Activated CD8-positive, alpha-beta memory T cell treated with anti-CD3 and anti-CD28 coated beads, Interleukin-2, amount 50 U/mL, for 1 hour (primary cell): ENCODE data around the gene ETNPPL.

Experiments used
- DNase-seq: peaks from one replicate; pipeline ENCODE4 v3.0.0-alpha.2; 2020; ENCODE audit errors: extremely low read depth

The ETNPPL gene

DNA sequence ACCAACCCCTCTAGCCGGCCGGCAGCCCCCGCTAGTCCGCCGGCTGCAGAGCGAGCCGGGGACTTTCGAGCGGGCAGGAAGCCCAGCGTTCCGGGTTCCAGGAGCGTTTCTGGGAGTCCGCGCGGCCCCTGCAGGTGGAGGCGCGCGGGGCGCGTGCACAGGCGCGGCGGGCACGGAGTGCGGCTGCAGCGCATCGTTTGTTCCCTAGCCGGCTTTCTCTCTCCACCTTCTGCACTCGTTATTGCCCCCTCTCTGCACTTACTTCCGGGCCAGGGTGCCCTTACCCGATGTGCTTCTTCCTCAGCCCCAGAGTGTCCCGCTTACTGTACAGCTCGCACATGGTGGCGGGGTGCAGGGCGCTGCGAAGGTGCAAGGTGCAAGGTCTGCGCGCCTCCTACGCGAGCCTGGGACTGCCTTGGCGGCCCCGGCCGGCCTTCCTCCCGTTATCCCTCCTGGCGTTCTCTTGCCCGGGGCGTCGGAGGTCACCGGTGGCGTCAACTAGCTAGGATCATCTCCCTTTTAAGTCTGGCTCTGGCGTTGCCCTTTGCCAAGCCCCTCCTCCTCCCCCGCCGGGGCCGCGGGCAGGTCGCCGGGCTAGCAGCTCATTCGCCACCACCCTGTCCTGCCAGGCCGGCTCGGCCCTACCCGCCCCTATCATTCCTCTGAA, at the start of gene ETNPPL:
Gene ETNPPL (minus strand): TSS at position 495 of the 667 bp plus-strand sequence. CDS start 155 bp downstream, at position 340.
- DNase-seq, result no peak

DNA sequence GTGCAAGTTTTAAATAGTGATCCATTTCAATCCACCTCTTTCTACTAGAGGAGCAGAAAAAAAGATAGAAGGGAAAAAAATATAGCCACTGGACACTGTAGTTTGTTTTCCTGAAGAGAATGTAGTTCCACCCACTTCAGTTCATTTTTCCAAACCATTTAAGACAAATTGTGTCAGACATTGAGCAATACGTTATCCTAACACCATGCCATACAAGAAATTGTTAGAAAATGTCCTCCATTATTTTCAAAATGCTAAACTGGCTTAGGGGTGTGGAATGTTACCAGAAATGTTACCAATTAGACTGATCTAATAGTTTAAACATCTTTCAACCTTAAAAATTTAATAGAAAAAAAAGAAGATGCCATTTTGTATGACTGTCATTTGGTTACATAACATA, 48.6 kb upstream of the ETNPPL start:
- no peak for DNase-seq

DNA sequence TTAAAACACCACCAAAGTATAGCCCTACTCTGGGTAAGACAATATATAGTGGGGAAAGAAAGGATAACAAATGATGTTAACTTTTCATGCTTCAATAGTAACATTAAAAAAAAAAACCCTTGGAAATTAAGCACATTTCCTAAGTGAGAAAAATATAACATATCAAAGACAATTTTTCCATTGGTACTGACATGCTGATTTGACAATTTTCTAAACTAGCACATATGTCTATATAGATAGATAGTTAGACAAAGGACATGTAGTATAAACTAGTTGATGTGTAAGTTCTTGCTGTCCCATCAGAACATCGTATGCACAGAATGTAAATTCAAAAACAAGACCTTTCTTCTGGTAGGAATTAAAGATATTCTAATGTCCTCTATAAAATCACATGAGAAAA, 47.2 kb upstream of the ETNPPL start:
- DNase-seq, result no peak

DNA sequence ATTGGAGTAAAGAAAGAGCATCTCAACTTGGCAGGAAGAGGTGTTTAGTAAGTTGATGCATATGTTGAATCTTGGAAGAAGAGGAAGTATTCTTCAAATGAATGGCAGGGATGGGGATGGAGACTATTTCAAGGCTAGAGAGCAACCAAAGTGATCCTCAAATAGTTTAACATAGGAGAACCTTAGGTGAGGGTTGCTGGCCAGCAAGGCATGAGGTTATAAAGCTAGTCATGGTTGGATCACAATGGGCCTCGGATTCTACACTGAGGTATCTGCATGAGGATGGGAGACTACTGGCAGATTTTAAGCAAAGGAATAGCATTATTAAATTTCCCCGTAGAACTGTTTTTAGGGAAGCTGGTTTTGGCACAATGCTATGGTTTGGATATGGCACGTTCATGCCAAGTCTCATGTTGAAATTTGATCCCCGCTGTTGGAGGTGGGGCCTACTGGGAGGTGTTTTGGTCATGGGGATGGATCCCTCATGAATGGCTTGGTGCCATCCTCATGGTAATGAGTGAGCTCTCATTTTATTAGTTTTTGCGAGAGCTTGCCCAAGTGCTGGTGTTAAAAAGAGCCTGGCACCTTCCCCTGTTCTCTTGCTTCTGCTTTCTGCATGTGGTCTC, 41.9 kb upstream of the ETNPPL start:
- no peak for DNase-seq

DNA sequence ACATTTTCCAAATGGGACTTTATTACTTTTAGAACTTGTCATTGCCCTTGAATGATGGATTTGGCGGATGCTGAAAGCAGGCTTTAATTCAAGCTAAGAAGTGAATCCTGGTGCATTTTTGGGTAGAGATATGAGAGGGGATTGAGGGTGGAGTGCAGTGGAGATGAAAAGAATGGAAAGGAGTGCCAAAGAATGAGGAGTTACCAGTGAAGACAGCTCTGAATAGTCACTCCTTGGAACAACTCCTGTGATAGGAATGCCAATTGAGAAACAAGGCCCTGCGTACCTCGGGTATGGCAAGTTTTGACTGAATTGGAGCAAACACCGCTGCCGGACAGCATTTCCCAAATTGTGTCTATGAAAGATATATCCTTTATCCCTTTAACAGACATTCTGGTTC, 36.5 kb upstream of the ETNPPL start:
- no peak for DNase-seq

DNA sequence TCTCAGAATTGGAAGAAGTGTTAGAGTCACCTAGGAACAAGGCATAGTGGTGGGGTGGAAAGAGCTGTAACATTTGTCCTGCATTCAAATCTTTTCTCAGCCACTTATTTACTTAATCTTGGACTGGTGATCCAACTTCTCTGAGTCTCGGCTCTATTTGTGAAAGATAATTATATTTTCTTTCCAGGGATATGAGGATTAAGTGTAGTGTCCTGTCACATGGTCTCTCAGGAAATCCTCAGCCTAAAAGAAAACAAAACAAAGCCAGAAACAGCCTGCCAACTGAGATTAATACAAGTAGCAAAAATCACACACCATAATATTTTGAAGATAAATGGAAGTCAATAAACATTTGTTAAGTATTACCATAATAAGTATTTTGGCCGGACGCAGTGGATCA, 33.3 kb upstream of the ETNPPL start:
- no peak for DNase-seq

DNA sequence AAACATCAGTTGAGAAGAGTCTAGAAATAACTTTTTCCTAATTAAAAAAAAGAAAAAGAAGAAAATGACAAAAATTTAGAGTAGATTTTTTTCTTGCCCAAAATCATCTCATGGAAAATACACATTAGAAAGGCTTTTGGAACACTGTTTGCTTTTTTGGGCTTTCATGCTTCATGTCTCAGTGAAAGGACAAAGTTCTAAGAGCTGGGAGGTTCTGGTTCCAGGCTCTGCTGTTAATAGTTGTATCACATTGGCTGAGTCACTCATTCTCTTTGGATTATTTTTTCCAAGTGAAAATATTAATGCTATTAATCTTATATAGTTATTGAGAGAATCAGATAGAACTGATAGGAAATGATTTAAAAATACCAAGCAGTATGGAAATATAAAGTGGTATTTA, 32.9 kb upstream of the ETNPPL start:
- no peak for DNase-seq

DNA sequence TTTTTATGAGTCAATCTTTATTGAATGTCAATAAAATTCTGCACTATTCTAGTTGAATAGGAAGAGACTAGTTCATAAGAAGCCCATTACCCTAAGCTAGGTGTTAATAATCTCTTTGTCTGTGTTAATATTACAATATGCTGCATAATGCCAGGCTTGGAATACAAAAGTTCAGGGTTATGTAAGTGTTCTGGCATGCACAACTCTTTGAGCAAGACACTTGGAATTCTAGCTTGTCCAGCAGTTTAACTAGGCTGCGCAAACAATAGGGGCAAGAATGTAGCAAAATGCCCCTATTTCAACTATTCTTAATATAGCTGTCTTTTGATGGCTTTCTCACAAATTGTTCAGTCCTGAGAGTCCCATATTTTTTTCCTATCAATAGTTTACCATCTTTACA, 31.3 kb upstream of the ETNPPL start:
- no peak for DNase-seq

DNA sequence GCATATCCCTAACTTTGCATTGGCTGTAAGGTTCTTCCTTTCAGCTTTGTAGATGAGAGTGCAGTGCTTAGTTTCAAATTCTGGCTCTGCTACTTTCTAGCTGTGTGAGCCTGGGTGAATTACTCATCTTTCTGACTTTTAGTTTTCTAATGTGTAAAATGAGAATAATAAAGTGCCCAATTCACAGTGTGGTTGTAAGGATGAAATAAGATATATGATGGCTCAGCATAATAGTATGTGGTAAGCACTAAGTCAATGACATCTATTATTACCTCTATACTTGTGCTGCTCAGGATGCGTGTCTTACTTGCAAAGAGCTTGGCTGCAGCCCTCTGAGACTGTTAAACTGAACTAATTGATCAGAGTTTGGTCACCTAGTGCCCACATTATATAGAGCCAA, 30.6 kb upstream of the ETNPPL start:
- no peak for DNase-seq

DNA sequence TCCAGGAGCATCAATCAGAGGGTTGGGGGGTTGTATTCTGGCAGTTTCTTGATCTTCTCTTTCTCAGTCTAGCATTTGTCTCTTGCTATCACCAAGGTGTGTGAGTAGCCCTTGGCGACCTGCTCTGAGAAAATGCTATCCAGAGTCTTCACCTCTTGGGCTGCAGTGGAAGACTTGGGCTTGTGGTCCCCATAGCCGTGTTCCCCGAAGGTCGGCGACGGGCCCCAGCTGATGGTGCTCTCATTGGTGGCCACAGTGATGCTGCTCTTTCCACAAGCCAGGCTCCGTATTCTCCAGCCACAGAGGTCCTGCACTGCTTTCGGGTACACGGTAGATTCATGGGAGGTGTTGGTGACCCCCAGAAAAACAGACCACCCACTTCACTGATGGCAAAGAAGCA, 25.9 kb upstream of the ETNPPL start:
- DNase-seq, result no peak

DNA sequence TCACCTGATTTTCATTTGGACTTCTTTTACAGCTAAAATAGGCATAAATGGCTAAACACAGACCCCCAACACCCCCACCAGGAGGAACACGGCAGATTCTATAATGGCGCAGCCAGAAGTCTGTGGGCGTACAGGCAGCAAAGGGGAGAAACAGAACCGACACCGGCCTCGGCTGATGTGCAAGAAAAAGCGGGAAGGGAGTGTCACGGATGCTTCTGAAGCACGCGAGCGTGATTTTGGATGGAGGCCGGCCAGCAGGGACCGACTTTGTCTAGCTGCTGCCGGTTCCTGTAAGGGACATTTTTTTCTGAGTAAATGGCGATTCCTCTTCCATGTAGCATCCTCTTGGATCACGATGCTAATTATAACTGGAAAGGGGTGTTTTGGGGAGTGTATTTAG, 24.9 kb upstream of the ETNPPL start:
- no peak for DNase-seq

DNA sequence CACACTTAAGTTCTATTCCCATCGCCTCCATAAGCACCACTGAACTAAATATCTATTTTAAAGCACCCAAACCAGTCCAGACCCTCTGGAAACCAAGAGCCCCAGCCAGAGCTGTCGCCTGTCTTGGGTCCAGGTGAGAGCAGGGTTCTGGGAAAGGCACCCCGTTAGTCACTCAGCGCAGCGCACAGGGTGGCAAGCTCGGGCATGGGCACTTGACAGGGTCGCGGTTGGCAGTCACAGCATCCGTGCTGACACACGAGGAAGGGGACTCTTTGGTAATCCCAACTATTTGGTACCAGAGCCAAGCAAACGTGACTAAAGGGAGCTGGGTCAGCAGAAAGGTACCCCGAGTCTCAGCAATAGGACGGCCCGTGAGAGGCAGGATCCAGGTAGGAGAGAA, 24.3 kb upstream of the ETNPPL start:
- no peak for DNase-seq

DNA sequence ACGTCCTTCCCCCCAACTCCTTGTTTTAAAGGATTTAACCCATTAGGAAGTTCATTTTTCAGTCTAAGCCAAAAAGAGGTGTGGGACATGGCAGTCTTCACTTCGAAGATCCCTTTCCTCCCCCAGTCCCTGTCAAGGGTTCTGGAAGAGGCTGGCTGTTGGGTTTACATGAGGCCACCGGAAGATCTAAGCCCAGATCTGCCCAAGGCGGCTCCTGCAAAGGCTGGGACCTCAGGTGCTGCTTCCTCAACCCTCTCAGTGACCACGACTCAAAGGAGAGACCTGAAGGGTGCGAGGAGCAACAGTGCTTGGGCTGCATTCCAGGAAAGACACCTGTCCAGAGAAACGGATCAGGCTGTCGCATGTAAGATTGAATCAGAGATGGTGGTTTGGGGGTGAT, 23.5 kb upstream of the ETNPPL start:
- no peak for DNase-seq

DNA sequence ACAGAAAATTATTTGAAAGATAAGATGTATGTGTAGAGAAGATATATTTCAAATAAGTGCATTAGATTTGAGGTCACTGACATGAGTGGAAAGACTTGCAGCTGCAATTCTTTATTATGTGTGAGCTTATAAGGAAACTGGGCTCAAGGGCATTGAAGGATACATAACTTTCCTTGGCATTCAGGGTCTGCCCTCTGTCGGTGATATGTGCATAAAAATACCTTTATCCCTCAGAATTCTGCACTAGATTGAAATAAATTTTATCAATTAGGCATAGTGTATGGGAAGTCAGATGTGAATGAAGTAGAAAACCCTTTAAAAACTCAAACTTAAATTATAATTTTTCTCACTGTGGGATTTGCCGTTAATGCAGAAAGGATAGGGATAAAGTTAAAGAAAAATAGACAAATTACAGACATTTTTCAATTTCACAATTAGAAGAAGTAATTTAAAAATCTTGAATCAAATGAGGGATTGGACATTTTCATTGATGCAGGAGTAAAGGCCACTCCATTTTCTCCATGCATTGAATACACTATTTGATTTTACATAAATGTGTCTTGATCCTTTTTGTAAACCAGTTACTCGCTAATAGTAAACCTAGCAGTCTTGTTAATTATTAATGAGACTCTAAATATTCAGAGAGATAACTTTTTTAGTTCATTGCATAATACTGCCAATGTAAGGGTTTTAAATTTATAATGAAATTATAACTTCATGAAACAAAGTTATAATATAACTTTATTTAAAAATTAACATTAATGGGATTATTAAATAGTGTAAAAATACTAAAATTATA, 21.0 kb upstream of the ETNPPL start:
- DNase-seq, result no peak

DNA sequence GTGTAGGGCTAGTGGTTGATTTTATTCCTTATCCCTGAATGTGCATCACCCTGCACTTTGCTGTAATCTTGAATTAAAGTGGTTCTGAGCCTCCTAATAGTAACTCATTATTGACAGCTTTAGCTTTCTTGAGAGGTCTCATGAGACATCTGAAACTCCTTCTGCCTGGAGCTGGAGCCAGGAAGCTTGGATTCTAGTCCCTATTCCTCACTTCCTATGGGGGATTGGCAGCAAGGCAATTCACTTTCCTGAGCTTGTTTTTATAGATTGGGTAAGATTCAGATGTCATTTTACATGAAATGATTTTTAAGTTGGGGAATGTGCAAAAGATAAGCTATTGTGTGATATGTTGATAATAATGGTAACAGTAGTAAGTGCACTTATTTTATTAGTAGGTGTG, 17.1 kb upstream of the ETNPPL start:
- DNase-seq, result no peak

DNA sequence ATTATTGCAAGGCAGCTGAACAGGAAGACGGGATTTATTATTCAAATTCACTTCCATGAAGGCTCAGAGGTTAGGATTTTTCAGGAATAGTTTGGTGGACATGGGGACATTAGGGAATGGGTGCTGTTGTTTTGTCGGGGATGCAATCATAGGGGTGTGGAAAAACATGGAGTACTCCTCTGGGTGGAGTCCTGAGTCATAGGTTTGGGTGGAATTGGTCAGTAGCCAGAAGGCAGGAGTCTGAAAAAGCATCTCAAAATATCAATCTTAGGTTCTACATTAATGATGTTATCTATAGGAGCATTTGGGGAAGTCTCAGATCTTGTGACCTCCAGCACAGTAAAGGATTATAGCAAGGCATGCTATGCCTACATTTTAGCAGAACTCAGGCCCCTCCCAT, 14.5 kb upstream of the ETNPPL start:
- DNase-seq, result no peak

DNA sequence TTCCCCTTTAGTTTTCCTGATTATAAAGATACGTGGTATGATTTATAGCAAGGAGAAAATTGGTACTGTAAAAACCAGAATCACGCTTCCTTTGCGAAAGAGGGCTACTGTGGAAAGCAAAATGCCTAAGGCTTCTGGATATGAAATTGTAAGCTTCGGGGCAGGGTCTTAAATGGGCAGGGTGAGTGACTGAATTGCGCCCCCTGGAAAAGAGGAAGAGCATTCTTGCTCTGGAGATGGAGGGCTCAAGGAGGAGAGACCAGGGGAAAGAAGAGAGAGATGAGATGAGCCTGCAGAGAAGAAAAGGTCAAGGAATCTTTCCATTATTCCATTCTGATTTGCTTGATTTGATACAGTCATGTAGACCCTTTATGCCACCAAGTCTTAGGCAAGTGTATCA, 13.1 kb upstream of the ETNPPL start:
- no peak for DNase-seq

DNA sequence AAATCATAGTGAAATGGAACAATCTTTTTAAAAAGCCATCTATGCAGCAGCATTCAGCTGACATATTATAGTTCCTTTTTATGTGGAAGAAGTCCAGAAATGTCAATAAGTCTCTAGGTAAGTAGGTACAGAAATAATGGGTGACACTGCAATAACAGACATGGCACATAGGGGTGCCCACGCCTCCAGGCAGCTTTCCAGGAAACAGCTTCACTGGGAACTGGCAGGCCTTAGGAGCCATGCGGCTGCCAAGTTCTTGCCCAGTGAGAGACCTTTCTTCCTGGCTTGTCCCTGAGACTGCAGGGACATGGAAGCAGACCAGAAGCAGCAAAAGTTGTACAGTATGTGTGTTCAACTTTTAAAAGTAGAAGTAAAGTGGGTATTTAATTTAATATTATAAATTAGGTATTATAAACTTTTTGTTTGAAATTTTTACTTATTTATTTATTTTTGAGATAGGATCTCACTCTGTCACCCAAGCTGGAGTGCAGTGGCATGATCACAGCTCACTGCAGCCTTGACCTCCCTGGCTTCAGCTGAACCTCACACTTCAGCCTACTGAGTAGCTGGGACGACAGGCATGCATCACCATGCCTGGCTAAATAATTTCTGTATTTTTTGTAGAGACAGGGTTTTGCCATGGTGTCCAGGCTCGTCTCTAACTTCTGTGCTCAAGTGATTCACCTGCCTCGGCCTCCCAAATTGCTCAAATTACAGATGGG, 12.1 kb upstream of the ETNPPL start:
- DNase-seq, result no peak

DNA sequence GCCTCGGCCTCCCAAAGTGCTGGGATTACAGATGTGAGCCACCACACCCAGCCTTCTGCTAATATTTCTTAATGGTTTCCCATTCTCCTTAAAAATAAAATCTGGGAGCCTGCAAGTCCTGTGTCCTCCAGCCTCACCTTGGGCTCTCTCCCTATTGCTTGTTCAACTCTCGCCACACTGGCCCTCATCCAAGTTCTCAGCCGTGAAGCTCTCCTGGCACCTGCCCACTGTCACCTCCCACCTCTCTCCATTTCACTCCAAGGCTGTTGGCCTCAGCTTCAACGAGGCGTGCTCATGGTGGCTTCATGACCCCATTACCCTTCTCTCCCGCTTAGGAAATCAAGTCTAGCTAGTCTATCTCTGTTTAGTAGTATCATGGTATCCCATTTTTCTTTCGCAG, 9.5 kb upstream of the ETNPPL start:
- no peak for DNase-seq

DNA sequence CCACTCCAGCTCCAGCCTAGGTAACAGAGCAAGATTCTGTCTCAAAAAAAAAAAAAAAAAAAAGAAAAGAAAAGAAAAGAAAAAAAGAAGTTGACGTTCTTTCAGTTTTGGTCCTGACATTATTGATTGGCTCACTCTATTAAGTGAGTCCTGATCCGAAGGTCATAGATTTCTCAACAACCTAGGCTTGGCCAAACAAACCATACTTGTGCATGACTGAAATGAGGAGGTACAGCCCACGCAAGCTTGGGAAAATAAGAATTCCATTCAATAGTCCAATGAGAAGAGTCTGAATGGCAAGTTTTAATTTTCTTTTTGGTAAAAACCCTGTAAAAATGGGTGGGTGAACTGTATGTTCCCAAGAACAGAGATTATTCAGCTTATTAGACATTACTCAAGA, 3.2 kb upstream of the ETNPPL start:
- no peak for DNase-seq

DNA sequence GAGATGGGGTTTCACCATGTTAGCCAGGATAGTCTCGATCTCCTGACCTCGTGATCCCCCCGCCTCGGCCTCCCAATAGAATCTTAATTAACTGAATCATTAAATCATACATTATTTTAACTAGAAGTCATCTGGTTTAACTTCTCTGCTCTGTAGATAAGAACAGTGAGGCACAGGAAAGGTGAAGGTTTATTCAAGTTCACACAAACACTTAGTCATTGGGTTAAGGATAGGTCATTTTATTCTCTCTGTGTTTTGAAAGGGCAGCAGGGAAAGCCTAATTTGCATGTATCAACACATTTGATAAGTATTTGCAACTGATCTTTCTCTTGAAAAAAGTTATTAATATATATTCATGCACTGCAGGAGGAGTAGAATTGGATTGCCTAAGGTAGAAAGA, 1.1 kb upstream of the ETNPPL start:
- no peak for DNase-seq

DNA sequence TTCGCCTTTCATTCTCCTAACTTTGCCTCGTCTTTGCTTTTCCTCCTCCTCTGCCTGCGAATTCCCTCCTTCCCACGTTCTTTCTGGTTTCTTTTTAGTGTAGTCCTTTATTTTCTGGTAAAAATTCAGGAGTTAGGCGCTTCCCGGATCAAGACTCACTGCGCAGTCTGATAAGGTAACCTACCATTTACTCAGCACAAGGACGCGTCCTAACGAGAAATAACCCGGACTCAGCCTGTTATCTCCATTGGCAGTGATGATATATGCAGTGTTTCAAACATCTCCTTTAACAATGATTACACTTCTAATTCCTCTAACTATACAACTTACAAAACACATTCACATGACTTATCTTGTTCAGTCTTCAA, 357 bp upstream of the ETNPPL start:
- DNase-seq, result no peak

DNA sequence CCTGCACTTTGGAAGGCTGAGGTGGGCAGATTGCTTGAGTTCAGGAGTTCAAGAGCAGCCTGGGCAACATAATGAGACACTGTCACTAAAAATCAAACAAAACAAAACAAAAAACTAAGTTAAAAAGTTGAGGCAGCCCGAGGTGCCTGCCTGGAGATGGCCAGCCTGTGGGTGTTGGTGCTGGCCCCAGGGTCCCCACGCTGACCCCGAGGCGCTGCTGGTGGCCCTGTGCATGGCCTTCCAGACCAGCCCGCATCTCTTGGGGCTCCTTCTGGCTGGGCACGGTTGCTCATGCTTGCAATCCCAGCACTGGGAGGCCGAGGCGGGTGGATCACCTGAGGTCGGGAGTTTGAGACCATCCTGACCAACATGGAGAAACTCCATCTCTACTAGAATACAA, 4.4 kb downstream of the ETNPPL start:
- no peak for DNase-seq
